Stimulated activated CD8-positive, alpha-beta memory T cell treated with anti-CD3 and anti-CD28 coated beads, Interleukin-12 subunit alpha, Interleukin-12 subunit beta, amount 100 ng/mL, for 1 hour (primary cell): ENCODE measurements around the gene SEMA3F.
A peak's percentile ranks its signal among the peaks of the same experiment; 100 is the strongest.
"Not testable (repeated sequence)": the region's sequence is repeated elsewhere in the genome, so short reads cannot be mapped to it uniquely, and the experiment has no call there.

Experiments
- DNase-seq: peaks from one replicate; pipeline ENCODE4 v3.0.0-alpha.2; 2020; ENCODE audit warnings: low read depth

SEMA3F gene

GRCh38 chr3:50212502-50212901 is 57.4 kb downstream of the SEMA3F start:
- no peak for DNase-seq

DNA sequence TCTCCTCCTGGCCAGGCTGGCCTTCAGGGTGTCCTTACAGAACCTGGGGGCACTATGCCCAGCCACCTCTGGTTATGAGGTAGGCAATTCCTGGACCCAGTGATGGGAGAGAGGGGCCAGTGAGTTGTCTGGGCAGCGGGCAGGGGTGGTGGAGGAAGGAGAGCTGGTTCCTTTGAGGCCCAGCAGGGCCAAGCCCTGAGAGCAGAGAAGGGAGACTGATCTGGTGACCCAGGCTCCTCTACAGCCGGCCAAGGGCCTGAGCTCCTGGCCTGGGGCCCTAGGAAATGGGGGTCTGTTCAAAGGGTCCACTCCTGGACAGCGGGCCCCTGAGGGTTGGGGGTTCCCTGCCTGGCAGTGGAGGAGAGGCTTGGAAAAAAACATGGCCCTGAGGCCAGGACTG is 57.8 kb downstream of the SEMA3F start:
- no peak for DNase-seq

- no peak for DNase-seq
These were observed 58.2 kb downstream of the SEMA3F start for GRCh38 chr3:50213373-50213772.

DNA sequence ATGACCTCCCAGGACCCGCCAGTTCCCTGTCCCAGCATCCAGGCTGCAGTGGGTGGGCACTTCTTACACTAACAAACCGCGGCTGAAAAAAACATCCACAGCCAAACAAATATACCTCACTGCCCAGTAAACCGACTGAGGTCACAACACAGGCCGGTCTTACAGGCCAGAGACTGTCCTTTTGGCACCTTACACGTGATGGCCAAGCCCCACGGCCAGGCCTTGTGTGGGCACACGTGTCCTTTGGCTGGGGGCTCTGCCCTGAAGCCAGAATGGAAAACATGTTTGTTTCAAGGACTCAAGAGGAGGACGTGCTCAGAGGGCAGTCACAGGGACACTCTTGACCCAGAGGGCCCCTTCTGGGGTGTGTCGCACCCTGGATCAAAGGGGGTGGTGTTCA is 59.7 kb downstream of the SEMA3F start:
- no peak for DNase-seq

DNA sequence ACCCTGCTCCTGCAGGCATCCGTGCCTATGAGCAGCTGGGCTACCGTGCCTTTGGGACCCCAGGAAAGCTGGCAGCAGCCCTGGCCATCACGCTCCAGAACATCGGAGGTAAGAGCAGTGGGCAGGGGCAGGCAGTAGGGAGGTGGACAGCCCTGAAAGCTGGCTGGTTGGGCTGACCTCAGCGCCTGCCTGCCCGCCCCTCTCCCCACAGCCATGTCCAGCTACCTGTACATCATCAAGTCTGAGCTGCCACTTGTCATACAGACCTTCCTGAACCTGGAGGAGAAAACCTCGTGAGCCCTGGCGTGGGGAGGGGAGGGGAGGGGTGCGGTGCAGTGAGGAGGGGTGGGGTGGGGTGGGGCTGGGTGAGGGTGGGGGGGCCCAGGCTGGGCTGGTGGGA is 60.4 kb downstream of the SEMA3F start:
- no peak for DNase-seq

GRCh38 chr3:50217681-50218080 is 62.6 kb downstream of the SEMA3F start:
- DNase-seq, result no peak

DNA sequence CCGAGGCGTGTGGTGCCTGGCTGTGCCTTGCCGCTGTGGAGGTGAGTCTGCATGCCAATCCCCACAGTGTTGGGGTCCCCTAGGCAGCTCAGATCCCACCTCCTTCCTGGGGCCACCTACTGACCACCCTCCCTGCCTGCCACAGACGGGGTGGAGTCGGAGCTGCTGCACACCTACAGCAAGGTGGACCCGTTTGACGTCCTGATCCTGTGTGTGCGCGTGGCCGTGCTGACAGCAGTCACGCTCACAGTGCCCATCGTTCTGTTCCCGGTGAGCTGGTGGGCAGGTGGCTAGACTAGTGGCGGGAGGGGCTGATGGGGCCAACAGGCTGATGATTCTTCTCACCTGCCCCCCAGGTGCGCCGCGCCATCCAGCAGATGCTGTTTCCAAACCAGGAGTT is 63.3 kb downstream of the SEMA3F start:
- DNase-seq, result no peak

DNA sequence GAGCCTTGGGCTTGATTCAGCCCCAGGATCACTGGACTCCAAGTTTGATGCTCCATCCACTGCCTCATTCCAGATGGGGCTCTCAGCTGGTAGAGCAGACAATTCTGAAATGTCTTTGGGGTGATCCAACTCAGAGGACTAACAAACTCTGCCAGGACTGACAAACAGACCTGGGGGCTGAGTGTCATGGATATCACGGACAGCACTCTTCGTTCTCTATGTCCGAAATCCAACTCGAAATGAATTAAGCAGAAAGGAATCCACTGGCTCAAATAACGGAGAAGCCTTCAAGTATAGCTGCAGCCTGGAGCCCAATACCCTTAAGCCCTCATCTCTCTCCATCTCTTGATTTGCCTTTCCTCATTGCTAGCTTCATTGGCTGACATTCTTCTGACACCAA is 64.2 kb downstream of the SEMA3F start:
- no peak for DNase-seq

DNA sequence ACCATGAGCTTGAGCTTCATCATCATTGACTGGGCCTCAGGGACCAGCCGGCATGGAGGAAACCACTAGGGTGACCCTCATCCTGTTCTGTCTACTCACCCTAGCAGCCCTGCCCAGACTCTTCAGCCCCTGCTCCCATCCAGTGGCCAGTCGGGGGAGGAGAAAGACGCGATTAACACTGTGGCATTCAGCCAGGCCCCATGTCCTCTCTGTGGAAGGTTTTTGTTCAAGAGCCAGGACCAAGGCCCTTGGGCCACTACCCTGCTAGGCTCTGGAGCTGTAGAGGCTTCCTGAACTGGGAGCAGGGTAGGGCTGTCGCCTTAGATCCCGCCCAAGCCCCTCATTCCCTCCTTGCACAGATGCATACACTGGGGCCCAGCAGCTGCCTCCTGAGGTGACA is 65.0 kb downstream of the SEMA3F start:
- no peak for DNase-seq

- no peak for DNase-seq
These were observed 65.9 kb downstream of the SEMA3F start for GRCh38 chr3:50221051-50221410.

- DNase-seq, result no peak
These were observed 66.5 kb downstream of the SEMA3F start for GRCh38 chr3:50221411-50222168.

GRCh38 chr3:50222169-50222528 is 67.0 kb downstream of the SEMA3F start:
- no peak for DNase-seq

DNA sequence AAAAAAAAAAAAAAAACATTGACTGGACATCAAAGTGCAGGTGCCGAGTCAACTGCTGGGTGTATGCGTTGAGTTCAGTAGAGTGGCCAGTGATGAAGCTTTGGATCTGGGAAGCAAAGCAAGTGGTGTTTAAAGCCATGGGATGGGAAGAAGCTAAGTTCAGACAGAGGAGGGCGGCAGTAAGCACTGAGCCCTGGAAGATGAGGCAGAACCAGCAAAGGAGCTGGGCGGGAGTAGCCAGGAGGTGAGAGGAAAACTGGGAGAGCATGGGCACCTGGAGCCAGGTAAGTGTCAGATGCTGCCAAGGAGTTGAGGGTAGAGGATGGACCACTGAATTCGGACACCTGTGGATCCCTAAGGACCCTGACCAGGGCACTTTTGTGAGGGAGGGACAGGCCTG is 69.5 kb downstream of the SEMA3F start:
- no peak for DNase-seq

- no peak for DNase-seq
These were observed 71.8 kb downstream of the SEMA3F start for GRCh38 chr3:50226888-50227389.

GRCh38 chr3:50227390-50228183 is 72.5 kb downstream of the SEMA3F start:
- peak; percentile 81 for DNase-seq

DNA sequence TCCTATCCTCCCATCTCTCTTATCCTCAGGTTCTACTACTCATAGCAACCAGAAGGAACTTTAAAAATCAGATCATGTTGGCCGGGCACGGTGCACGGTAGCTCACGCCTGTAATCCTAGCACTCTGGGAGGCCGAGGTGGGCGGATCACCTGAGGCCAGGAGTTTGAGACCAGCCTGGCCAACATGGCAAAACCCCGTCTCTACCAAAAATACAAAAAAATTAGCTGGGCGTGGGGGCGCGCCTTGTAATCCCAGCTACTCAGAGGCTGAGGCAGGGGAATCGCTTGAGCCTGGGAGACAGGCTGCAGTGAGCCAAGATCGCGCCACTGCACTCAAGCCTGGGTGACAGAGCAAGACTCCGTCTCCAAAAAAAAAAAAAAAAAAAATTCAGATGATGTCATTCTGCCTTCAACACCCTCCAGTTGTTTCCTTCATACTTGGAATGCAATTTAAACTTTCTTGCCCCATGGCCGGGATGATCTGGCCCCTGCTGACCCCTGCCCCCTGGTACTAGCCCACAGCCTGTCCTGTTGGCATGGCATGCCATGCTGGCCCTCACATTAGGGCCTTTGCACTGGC is 73.2 kb downstream of the SEMA3F start:
- not testable (repeated sequence) for DNase-seq

- no peak for DNase-seq
These were observed 74.4 kb downstream of the SEMA3F start for GRCh38 chr3:50229490-50229889.

- no peak for DNase-seq
These were observed 75.1 kb downstream of the SEMA3F start for GRCh38 chr3:50230104-50230793.

DNA sequence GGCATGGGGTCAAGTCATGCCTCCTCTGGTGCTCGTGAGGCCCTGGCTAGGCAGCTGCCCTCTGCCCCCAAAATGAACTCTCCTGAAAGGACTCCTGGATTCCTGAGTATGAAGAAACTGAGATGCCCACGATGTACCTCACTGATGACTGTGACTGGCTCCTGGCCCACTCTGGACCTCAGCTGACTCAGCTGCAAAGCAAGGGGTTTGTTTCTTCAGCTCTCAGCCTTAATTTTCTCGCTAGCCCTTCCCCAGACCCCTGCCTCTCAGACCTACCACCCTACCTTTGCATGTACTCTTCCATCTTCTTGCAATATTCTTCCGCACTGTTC is 75.6 kb downstream of the SEMA3F start:
- no peak for DNase-seq

DNA sequence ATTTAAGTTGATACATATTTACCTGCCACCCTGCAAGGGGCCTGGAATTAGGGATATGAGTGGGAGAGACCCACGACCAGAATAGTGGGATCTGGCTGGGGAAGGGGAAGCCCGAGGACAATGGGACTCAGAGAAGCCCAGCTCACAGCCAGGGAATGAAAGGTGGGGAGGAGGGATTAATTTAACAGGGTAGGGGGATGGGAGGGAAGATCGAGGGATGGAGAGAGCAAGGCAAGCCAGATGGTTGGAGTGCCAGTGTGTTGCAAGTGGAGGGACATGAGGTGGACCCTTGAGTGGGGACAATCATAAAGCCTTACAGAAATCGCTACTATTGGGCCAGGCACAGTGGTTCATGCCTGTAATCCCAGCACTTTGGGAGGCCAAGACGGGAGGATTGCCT is 76.5 kb downstream of the SEMA3F start:
- DNase-seq, result no peak

DNA sequence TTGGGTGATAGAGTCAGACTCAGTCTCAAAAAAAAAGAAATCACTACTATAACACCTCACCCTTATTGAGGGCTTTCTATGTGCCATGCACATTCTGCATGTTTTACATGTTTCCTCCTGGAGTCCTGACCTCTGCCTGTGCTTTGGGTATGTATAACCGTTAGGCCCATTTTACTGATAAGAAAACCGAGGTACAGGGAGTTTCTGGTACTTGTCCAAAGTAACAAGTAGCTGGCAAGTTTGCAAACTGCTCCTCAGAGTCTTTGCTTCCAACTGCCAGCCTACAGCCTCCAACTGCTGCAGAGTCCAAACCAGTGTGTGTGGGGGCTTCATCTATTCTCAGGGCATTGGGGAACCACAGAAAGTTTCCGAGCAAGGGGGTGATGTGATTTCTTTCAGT is 77.2 kb downstream of the SEMA3F start:
- DNase-seq, result no peak

- DNase-seq, result no peak
These were observed 78.1 kb downstream of the SEMA3F start for GRCh38 chr3:50233176-50233575.
